DOHH2 (cell line): ENCODE results near the gene TSC22D4.

Experiments used
- EZH2phosphoT487 ChIP-seq: fragments of 200-600 bp; sonication (generic); IDR thresholded peaks from 2 replicates; pipeline ENCODE4 v1.6.1; 2017; ENCODE audit warnings: borderline replicate concordance, mild to moderate bottlenecking, antibody characterized with exemption, low read length, moderate library complexity, mixed read lengths
- TF ChIP-seq, protein P1 (sequence below): fragments of 200-600 bp; sonication (generic); IDR thresholded peaks from one replicate; pipeline ENCODE4 v1.5.1; 2014; ENCODE audit warnings: antibody characterized with exemption, mild to moderate bottlenecking, low read depth, low read length; ENCODE audit not compliant: poor library complexity, severe bottlenecking

GRCh38 chr7:100489824-100490223, 10.8 kb upstream of the TSC22D4 start:
- TF ChIP-seq, protein P1, sequence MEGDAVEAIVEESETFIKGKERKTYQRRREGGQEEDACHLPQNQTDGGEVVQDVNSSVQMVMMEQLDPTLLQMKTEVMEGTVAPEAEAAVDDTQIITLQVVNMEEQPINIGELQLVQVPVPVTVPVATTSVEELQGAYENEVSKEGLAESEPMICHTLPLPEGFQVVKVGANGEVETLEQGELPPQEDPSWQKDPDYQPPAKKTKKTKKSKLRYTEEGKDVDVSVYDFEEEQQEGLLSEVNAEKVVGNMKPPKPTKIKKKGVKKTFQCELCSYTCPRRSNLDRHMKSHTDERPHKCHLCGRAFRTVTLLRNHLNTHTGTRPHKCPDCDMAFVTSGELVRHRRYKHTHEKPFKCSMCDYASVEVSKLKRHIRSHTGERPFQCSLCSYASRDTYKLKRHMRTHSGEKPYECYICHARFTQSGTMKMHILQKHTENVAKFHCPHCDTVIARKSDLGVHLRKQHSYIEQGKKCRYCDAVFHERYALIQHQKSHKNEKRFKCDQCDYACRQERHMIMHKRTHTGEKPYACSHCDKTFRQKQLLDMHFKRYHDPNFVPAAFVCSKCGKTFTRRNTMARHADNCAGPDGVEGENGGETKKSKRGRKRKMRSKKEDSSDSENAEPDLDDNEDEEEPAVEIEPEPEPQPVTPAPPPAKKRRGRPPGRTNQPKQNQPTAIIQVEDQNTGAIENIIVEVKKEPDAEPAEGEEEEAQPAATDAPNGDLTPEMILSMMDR, result no peak
- TF ChIP-seq EZH2phosphoT487, result no peak
